GM21515 (cell line): Measurements from ENCODE around the gene PNPLA1.

ENCODE experiments used
- ATAC-seq: cut with Tn5 transposase; IDR thresholded peaks from one replicate; pipeline ENCODE4 v1.9.1; 2021; ENCODE audit not compliant: unreplicated experiment

The PNPLA1 gene

GRCh38 chr6:36246506-36247268, 23.2 kb upstream of the PNPLA1 start:
- ATAC-seq: no peak

- no peak for ATAC-seq
These were observed 22.2 kb upstream of the PNPLA1 start for GRCh38 chr6:36247693-36248092.

- no peak for ATAC-seq
These were observed 20.9 kb upstream of the PNPLA1 start for GRCh38 chr6:36248980-36249379.

- no peak for ATAC-seq
These were observed 20.3 kb upstream of the PNPLA1 start for GRCh38 chr6:36249536-36249935.

GRCh38 chr6:36252005-36252404, 17.9 kb upstream of the PNPLA1 start:
- no peak for ATAC-seq

GRCh38 chr6:36263390-36264000, 6.4 kb upstream of the PNPLA1 start:
- no peak for ATAC-seq

GRCh38 chr6:36265744-36266143, 4.1 kb upstream of the PNPLA1 start:
- no peak for ATAC-seq

- no peak for ATAC-seq
These were observed 2.8 kb upstream of the PNPLA1 start for GRCh38 chr6:36266913-36267644.

- ATAC-seq: no peak
These were observed 2.0 kb upstream of the PNPLA1 start for GRCh38 chr6:36267731-36268477.

GRCh38 chr6:36268478-36269275, 1.2 kb upstream of the PNPLA1 start:
- no peak for ATAC-seq

GRCh38 chr6:36272234-36272633, 2.4 kb downstream of the PNPLA1 start:
- no peak for ATAC-seq

- ATAC-seq: no peak
These were observed 3.2 kb downstream of the PNPLA1 start for GRCh38 chr6:36273067-36273466.

GRCh38 chr6:36273802-36274514, 4.1 kb downstream of the PNPLA1 start:
- no peak for ATAC-seq

- no peak for ATAC-seq
These were observed 7.0 kb downstream of the PNPLA1 start for GRCh38 chr6:36276581-36277536.

GRCh38 chr6:36277946-36278470, 8.1 kb downstream of the PNPLA1 start:
- ATAC-seq: no peak

GRCh38 chr6:36280467-36280866, 10.6 kb downstream of the PNPLA1 start:
- ATAC-seq: no peak

GRCh38 chr6:36280983-36281382, 11.1 kb downstream of the PNPLA1 start:
- no peak for ATAC-seq

- ATAC-seq: no peak
These were observed 13.7 kb downstream of the PNPLA1 start for GRCh38 chr6:36283608-36284007.

GRCh38 chr6:36284359-36284758, 14.5 kb downstream of the PNPLA1 start:
- ATAC-seq: no peak
